NK-92 (cell line): ENCODE data around the gene TMCO6.

Source experiments
- DNase-seq: peaks from one replicate; lab custom pipeline; 2025; ENCODE audit not compliant: unreplicated experiment; lab: John Stamatoyannopoulos, UW

TMCO6 gene

GRCh38 chr5:140672455-140673186 lies 33.4 kb downstream of the TMCO6 start:
- DNase-seq, result no peak

GRCh38 chr5:140673187-140673976 lies 34.1 kb downstream of the TMCO6 start, which contains the start of gene DND1:
Gene DND1 (minus strand): TSS chr5:140673576. CDS start chr5:140673542, 34 bp downstream.
- DNase-seq, result no peak

GRCh38 chr5:140674211-140674610 lies 35.0 kb downstream of the TMCO6 start:
- DNase-seq, result no peak

- no peak for DNase-seq
Measured at GRCh38 chr5:140674629-140675028, 35.4 kb downstream of the TMCO6 start.

GRCh38 chr5:140677947-140678346 lies 38.7 kb downstream of the TMCO6 start:
- no peak for DNase-seq

- DNase-seq, result no peak
Measured at GRCh38 chr5:140678993-140679392, 39.7 kb downstream of the TMCO6 start.

- no peak for DNase-seq
Measured at GRCh38 chr5:140690376-140690932, 51.2 kb downstream of the TMCO6 start.

GRCh38 chr5:140690941-140691924 lies 52.0 kb downstream of the TMCO6 start, which contains the start of the genes HARS1 and HARS2:
Gene HARS1 (minus strand): TSS chr5:140691370. CDS start chr5:140691304, 66 bp downstream.
Gene HARS2 (plus strand): TSS chr5:140691455. CDS start chr5:140691649, 194 bp downstream.
- no peak for DNase-seq

GRCh38 chr5:140694276-140694675 lies 55.0 kb downstream of the TMCO6 start:
- no peak for DNase-seq
